NCI-H345 (cell line): Measurements from ENCODE around the gene CRMP1.

Source experiments
- DNase-seq: peaks from one replicate; lab custom pipeline; 2025; lab: John Stamatoyannopoulos, UW

CRMP1 gene

GRCh38 chr4:5888222-5889001 lies 4.5 kb downstream of the CRMP1 start:
- DNase-seq: peak; percentile 76

- DNase-seq: peak; percentile 26
Measured at GRCh38 chr4:5887361-5888221, 5.3 kb downstream of the CRMP1 start.

GRCh38 chr4:5887011-5887360 lies 5.9 kb downstream of the CRMP1 start:
- DNase-seq: no peak

- peak; percentile 32 for DNase-seq
Measured at GRCh38 chr4:5885733-5886132, 7.2 kb downstream of the CRMP1 start.

GRCh38 chr4:5884796-5885195 lies 8.1 kb downstream of the CRMP1 start:
- peak; percentile 62 for DNase-seq

- DNase-seq: no peak
Measured at GRCh38 chr4:5883916-5884315, 9.0 kb downstream of the CRMP1 start.

GRCh38 chr4:5882947-5883346 lies 9.9 kb downstream of the CRMP1 start:
- no peak for DNase-seq

GRCh38 chr4:5881340-5881739 lies 11.5 kb downstream of the CRMP1 start:
- no peak for DNase-seq

GRCh38 chr4:5878359-5878758 lies 14.5 kb downstream of the CRMP1 start:
- DNase-seq: peak; percentile 9

GRCh38 chr4:5877392-5877791 lies 15.5 kb downstream of the CRMP1 start:
- no peak for DNase-seq

GRCh38 chr4:5874811-5875449 lies 18.0 kb downstream of the CRMP1 start:
- DNase-seq: peak; percentile 51

- DNase-seq: no peak
Measured at GRCh38 chr4:5870701-5871100, 22.2 kb downstream of the CRMP1 start.

- no peak for DNase-seq
Measured at GRCh38 chr4:5869966-5870619, 22.8 kb downstream of the CRMP1 start.

GRCh38 chr4:5867866-5868265 lies 25.0 kb downstream of the CRMP1 start:
- DNase-seq: no peak

GRCh38 chr4:5866841-5867813 lies 25.8 kb downstream of the CRMP1 start:
- no peak for DNase-seq

- no peak for DNase-seq
Measured at GRCh38 chr4:5865896-5866599, 26.8 kb downstream of the CRMP1 start.

- DNase-seq: no peak
Measured at GRCh38 chr4:5863461-5864113, 29.3 kb downstream of the CRMP1 start.

- DNase-seq: no peak
Measured at GRCh38 chr4:5858020-5858769, 34.7 kb downstream of the CRMP1 start.

- no peak for DNase-seq
Measured at GRCh38 chr4:5857199-5857598, 35.7 kb downstream of the CRMP1 start.
